COLO668 (cell line): ENCODE results near the gene CGN.

Experiments used
- DNase-seq: peaks from one replicate; lab custom pipeline; 2025; ENCODE audit not compliant: unreplicated experiment; lab: John Stamatoyannopoulos, UW

The CGN gene

DNA sequence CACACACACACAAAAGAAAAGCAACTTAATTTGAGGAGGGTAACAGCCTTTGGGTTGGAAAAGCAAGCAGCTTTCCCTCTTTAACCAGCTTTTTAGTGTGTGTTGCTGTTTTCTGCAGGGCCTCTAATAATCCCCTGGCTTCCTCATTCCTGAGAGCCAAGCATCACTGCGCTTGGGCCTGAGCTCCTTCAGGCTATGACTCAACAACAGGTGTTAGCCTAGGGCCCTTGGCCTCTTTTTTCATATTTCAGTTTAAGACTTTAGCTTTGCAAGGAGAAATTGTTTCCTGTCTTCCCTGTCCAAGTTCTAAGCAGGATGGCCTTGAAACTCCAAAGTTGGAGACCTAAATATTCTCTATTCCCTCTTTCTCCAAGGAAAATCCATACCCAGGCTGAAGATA lies 74.4 kb downstream of the CGN start:
- DNase-seq: no peak
